Osteoblast (primary cell): ENCODE measurements around the gene ERICH6B. TPM values are rescaled to one million over a fixed set of nuclear protein-coding genes. Genes with fewer than 3 reads are reported as not detected.
"Not testable (repeated sequence)": the region's sequence is repeated elsewhere in the genome, so short reads cannot be mapped to it uniquely, and the experiment has no call there.

Experiments
- DNase-seq: peaks from one replicate; pipeline ENCODE4 v3.0.0; 2011; ENCODE audit warnings: low spot score, mixed read lengths; ENCODE audit not compliant: insufficient read length; ENCODE audit errors: missing footprints
- H2AFZ ChIP-seq: 2 replicates; pipeline ENCODE4 v1.6.0; 2011; ENCODE audit warnings: mild to moderate bottlenecking, low read length
- H3K27ac ChIP-seq: 2 replicates; pipeline ENCODE4 v1.5.1; 2011; ENCODE audit warnings: mild to moderate bottlenecking, low read depth, low read length, moderate library complexity
- H3K27me3 ChIP-seq: 2 replicates; pipeline ENCODE4 v1.6.0; 2012; ENCODE audit warnings: mild to moderate bottlenecking, control low read depth, inconsistent platforms, low read length, moderate library complexity; ENCODE audit not compliant: insufficient read depth
- H3K36me3 ChIP-seq: 2 replicates; pipeline ENCODE4 v1.5.1; 2011; ENCODE audit warnings: mild to moderate bottlenecking, low read length, control low read depth, moderate library complexity; ENCODE audit not compliant: insufficient read depth
- H3K4me1 ChIP-seq: 2 replicates; pipeline ENCODE4 v1.5.1; 2011; ENCODE audit warnings: mild to moderate bottlenecking, low read length, control low read depth, moderate library complexity; ENCODE audit not compliant: insufficient read depth
- H3K4me2 ChIP-seq: 2 replicates; pipeline ENCODE4 v1.6.0; 2011; ENCODE audit warnings: mild to moderate bottlenecking, low read length; ENCODE audit not compliant: insufficient read depth
- H3K4me3 ChIP-seq: fragments of 200-600 bp; sonication (generic); 3 replicates; pipeline ENCODE4 v1.5.1; 2012; ENCODE audit warnings: mild to moderate bottlenecking, low read length, inconsistent platforms; ENCODE audit not compliant: insufficient read depth
- H3K79me2 ChIP-seq: 2 replicates; pipeline ENCODE4 v1.6.0; 2012; ENCODE audit warnings: mild to moderate bottlenecking, low read length, control low read depth, inconsistent platforms; ENCODE audit not compliant: insufficient read depth
- H3K9me3 ChIP-seq: 2 replicates; pipeline ENCODE4 v1.5.1; 2011; ENCODE audit warnings: low read depth, low read length, control low read depth
- H4K20me1 ChIP-seq: 2 replicates; pipeline ENCODE4 v1.6.0; 2012; ENCODE audit warnings: mild to moderate bottlenecking, low read length, control low read depth; ENCODE audit not compliant: insufficient read depth
- total RNA-seq: library from RNA; depleted of rRNA; stranded (reverse); fragments of >200 nt; gene quantifications from 2 replicates; pipeline ENCODE4 v1.2.3, GENCODE V29; 2012
- TF ChIP-seq, protein P1 (sequence below): IDR thresholded peaks from 2 replicates; pipeline ENCODE4 v1.5.1; 2011; ENCODE audit warnings: mild to moderate bottlenecking, low read depth, low read length, moderate library complexity; ENCODE audit errors: extremely low read depth

ERICH6B gene
- total RNA-seq, 1 donor: not detected

DNA sequence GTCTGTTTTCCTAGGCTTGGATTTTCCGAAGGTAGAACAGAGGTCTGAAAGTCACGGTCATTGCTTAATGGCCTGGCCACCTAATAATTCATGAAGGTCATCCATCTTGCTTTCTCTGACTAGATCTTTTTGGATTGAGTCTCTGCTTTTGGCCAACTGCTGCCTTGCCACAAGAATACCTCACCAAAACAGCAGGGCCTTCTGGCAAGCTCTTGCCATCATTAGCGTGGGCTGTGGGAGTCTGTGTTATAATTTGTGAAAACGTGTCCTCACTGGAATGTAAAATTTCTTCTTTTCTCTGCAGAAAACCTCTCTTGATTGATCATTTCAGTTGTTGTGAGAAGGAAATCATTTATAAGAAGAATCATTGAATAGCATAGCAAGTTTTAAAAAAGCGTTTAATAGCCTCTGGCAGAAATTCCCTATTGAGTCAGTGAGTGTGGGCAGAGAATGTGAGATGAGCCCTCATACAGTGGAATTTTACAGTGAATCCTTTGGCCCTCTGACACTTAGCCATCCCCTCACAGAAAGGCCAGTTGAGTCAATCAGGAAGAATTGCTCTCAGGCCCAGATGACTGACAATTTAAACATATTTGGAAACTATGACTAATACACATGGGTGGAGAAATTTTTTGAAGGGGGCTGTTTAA lies 43.2 kb upstream of the ERICH6B start:
- Histone ChIP-seq H3K4me3 (peak overlapping the region; percentile 12), H3K4me2 (peak overlapping the region; percentile 57), H3K79me2 (no peaks in the 10 kb centered on the region), H3K36me3 (no peaks in the 10 kb centered on the region), H3K9me3 (peaks cover 7% of the 10 kb centered on the region), H3K27me3 (no peaks in the 10 kb centered on the region), H3K4me1 (peaks cover 18% of the 10 kb centered on the region), H4K20me1 (no peaks in the 10 kb centered on the region), H2AFZ (peak overlapping the region; percentile 30), H3K27ac (peak overlapping the region; percentile 68)
- DNase-seq: peak; percentile 17
- TF ChIP-seq, protein P1, sequence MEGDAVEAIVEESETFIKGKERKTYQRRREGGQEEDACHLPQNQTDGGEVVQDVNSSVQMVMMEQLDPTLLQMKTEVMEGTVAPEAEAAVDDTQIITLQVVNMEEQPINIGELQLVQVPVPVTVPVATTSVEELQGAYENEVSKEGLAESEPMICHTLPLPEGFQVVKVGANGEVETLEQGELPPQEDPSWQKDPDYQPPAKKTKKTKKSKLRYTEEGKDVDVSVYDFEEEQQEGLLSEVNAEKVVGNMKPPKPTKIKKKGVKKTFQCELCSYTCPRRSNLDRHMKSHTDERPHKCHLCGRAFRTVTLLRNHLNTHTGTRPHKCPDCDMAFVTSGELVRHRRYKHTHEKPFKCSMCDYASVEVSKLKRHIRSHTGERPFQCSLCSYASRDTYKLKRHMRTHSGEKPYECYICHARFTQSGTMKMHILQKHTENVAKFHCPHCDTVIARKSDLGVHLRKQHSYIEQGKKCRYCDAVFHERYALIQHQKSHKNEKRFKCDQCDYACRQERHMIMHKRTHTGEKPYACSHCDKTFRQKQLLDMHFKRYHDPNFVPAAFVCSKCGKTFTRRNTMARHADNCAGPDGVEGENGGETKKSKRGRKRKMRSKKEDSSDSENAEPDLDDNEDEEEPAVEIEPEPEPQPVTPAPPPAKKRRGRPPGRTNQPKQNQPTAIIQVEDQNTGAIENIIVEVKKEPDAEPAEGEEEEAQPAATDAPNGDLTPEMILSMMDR: no peak

DNA sequence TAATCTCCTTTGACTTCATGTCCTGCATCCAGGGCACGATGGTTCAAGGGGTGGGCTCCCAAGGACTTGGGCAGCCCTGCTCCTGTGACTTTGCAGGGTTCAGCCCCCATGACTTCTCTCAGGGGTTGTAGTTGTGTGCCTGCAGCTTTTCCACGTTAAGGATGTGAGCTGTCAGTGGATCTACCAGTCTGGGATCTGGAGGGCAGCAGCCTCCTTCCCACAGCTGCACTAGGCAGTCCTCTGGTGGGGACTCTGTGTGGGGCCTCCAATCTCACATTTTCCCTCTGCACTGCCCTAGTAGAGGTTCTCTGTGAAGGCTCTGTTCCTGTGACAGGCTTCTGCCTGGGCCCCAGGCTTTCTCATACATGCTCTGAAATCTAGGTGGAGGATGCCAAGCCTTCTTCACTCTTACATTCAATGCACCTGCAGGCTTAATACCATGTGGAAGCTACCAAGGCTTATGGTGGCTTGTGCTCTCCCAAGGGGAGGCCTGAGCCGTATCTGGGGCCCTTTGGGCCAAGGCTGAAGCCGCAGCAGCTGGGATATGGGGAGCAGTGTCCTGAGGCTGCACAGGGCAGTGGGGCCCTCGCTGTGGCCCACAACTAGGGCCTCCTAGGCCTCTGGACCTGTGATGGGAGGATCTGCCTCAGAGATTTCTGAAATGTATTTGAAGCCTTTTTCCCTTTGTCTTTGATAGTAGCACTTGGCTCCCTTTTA lies 39.3 kb upstream of the ERICH6B start:
- H3K27ac ChIP-seq: no peak overlapping the region
- H3K27me3 ChIP-seq: peaks cover 3% of the 10 kb centered on the region
- H4K20me1 ChIP-seq: no peaks in the 10 kb centered on the region
- H3K36me3 ChIP-seq: no peaks in the 10 kb centered on the region
- TF ChIP-seq, protein P1: no peak
- no peak overlapping the region for H2AFZ ChIP-seq
- no peak overlapping the region for H3K4me3 ChIP-seq
- H3K4me2 ChIP-seq: no peak overlapping the region
- H3K79me2 ChIP-seq: no peaks in the 10 kb centered on the region
- peaks cover 7% of the 10 kb centered on the region for H3K9me3 ChIP-seq
- DNase-seq: no peak
- H3K4me1 ChIP-seq: peaks cover 18% of the 10 kb centered on the region

DNA sequence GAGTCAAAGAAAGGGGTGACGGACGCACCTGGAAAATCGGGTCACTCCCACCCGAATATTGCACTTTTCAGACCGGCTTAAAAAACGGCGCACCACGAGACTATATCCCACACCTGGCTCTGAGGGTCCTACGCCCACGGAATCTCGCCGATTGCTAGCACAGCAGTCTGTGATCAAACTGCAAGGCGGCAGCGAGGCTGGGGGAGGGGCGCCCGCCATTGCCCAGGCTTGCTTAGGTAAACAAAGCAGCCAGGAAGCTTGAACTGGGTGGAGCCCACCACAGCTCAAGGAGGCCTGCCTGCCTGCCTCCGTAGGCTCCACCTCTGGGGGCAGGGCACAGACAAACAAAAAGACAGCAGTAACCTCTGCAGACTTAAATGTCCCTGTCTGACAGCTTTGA lies 29.7 kb upstream of the ERICH6B start:
- H3K4me1 ChIP-seq, H3K4me2 ChIP-seq, H3K79me2 ChIP-seq, H4K20me1 ChIP-seq, DNase-seq, H3K27ac ChIP-seq, H3K4me3 ChIP-seq, H3K27me3 ChIP-seq, H3K9me3 ChIP-seq, H3K36me3 ChIP-seq, H2AFZ ChIP-seq: not testable (repeated sequence)

DNA sequence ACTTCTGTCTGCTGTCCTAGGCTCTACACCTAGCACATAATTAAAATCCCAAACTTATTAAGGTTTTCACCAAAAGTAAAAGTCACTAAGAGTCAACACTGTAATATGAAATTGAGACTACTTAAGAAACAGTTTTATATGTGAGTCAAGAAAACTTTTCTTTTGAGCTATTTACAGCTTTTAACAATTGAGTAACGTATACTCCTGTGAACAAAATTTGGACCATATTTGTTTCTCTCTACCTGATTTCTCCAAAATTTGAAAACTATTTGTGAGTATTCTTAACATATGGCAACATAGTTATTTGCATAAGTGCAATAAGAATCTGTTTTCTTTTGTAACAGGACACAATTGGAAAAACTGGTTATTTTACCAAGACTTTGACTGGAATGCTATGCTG lies 26.6 kb upstream of the ERICH6B start:
- not testable (repeated sequence) for H3K4me2 ChIP-seq, H3K4me3 ChIP-seq, H3K36me3 ChIP-seq, H3K27me3 ChIP-seq, H3K4me1 ChIP-seq, H3K27ac ChIP-seq, H2AFZ ChIP-seq, H4K20me1 ChIP-seq, DNase-seq, H3K79me2 ChIP-seq, H3K9me3 ChIP-seq

DNA sequence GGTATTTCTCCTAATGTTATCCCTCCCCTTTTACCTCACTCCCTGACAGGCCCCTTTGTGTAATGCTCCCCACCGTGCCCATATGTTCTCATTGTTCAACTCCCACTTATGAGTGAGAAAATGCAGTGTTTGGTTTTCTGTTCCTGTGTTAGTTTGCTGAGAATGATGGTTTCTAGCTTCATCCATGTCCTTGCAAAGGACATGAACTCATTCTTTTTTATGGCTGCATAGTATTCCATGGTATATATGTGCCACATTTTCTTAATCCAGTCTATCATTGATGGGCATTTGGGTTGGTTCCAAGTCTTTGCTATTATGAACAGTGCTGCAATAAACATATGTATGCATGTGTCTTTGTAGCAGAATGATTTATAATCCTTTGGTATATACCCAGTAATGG lies 19.8 kb upstream of the ERICH6B start:
- not testable (repeated sequence) for H3K27me3 ChIP-seq, H3K4me2 ChIP-seq, H4K20me1 ChIP-seq, H2AFZ ChIP-seq, H3K4me3 ChIP-seq, DNase-seq, H3K9me3 ChIP-seq, H3K36me3 ChIP-seq, H3K4me1 ChIP-seq, H3K79me2 ChIP-seq, H3K27ac ChIP-seq
